A673 (cell line): Measurements from ENCODE around the gene LINC01488.

Source experiments
- CTCF ChIP-seq: fragments of 300-800, 200-600 bp; sonication (generic); conservative IDR thresholded peaks from 2 replicates; pipeline ENCODE4 v1.5.1; 2017; ENCODE audit warnings: low read depth, mild to moderate bottlenecking, antibody characterized with exemption, low read length, moderate library complexity, mixed read lengths
- EZH2 ChIP-seq: fragments of 200-600 bp; sonication (generic); IDR thresholded peaks from 2 replicates; pipeline ENCODE4 v1.6.1; 2017; ENCODE audit warnings: borderline replicate concordance, low read depth, mild to moderate bottlenecking, mixed read lengths, antibody characterized with exemption, low read length; ENCODE audit not compliant: poor library complexity, severe bottlenecking

GRCh38 chr11:69495441-69496201, 14.2 kb downstream of the LINC01488 start:
- no peak for TF ChIP-seq CTCF
- no peak for TF ChIP-seq EZH2
